A549 (cell line): ENCODE data around the gene RCSD1.
A peak's percentile ranks its signal among the peaks of the same experiment; 100 is the strongest.

ENCODE experiments used
- CEBPB ChIP-seq, 2 experiments: fragments of >200 bp in 1 of 2; sonication (Bioruptor Twin) in 1 of 2; formaldehyde crosslinking in 1 of 2; IDR thresholded peaks; 2 replicates each; pipeline ENCODE4 v1.6.1; 2012 to 2016
- EHMT2 ChIP-seq: fragments of 200-600 bp; sonication (generic); IDR thresholded peaks from 2 replicates; pipeline ENCODE4 v1.6.1; 2016; ENCODE audit warnings: antibody characterized with exemption, low read depth, mild to moderate bottlenecking, moderate library complexity
- MAFK ChIP-seq: fragments of 450-650 bp; IDR thresholded peaks from 2 replicates; pipeline ENCODE4 v1.6.1; 2014; ENCODE audit not compliant: partially characterized antibody
- POLR2A ChIP-seq: IDR thresholded peaks from 2 replicates; pipeline ENCODE4 v1.6.1; 2012; ENCODE audit warnings: mild to moderate bottlenecking, low read length
- RNF2 ChIP-seq: fragments of 200-600 bp; sonication (generic); IDR thresholded peaks from 2 replicates; pipeline ENCODE4 v1.6.1; 2016; ENCODE audit warnings: low read depth, mild to moderate bottlenecking, antibody characterized with exemption, moderate library complexity, borderline replicate concordance
- TF ChIP-seq, protein P1 (sequence below): fragments of >200 bp; sonication (Bioruptor Twin); formaldehyde crosslinking; IDR thresholded peaks from 3 replicates; pipeline ENCODE4 v1.5.1; 2016
- TF ChIP-seq, protein P2 (sequence below): fragments of 250-450 bp; sonication (Bioruptor Pico); IDR thresholded peaks from 2 replicates; pipeline ENCODE4 v1.5.0; 2021; ENCODE audit warnings: mild to moderate bottlenecking, moderate library complexity, borderline replicate concordance

DNA sequence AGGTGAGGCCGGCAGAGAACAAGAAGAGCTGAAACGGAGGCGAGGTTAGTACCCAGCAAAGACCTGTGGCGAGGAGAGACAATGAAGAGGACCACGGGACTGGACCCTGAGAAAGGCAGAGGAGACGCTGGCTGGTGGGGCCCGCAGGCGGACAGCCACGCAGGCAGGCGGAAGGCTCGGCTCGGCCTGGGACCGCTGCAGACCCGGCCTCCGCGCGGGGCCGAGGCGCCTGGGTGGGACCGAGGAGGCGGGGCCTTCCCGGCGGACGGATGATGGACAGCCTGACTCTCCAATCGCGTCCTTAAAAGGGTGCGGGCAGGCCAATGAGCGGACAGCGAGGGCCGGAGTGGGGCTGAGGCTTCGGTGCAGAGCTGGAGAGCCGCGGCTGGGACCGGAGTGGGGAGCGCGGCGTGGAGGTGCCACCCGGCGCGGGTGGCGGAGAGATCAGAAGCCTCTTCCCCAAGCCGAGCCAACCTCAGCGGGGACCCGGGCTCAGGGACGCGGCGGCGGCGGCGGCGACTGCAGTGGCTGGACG is 91.7 kb downstream of the RCSD1 start, which contains the start of gene MPZL1:
- TF ChIP-seq CEBPB (IDR thresholded peaks at IDR 0.05) (0 out of 4 replicates have a peak, but pooled peaks of 1 of the 2 experiments have one; percentile 0), EHMT2 (no peak), RNF2 (no peak), POLR2A (peak; percentile 79), MAFK (no peak)
- TF ChIP-seq, protein P1, sequence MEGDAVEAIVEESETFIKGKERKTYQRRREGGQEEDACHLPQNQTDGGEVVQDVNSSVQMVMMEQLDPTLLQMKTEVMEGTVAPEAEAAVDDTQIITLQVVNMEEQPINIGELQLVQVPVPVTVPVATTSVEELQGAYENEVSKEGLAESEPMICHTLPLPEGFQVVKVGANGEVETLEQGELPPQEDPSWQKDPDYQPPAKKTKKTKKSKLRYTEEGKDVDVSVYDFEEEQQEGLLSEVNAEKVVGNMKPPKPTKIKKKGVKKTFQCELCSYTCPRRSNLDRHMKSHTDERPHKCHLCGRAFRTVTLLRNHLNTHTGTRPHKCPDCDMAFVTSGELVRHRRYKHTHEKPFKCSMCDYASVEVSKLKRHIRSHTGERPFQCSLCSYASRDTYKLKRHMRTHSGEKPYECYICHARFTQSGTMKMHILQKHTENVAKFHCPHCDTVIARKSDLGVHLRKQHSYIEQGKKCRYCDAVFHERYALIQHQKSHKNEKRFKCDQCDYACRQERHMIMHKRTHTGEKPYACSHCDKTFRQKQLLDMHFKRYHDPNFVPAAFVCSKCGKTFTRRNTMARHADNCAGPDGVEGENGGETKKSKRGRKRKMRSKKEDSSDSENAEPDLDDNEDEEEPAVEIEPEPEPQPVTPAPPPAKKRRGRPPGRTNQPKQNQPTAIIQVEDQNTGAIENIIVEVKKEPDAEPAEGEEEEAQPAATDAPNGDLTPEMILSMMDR = no peak
- TF ChIP-seq, protein P2, sequence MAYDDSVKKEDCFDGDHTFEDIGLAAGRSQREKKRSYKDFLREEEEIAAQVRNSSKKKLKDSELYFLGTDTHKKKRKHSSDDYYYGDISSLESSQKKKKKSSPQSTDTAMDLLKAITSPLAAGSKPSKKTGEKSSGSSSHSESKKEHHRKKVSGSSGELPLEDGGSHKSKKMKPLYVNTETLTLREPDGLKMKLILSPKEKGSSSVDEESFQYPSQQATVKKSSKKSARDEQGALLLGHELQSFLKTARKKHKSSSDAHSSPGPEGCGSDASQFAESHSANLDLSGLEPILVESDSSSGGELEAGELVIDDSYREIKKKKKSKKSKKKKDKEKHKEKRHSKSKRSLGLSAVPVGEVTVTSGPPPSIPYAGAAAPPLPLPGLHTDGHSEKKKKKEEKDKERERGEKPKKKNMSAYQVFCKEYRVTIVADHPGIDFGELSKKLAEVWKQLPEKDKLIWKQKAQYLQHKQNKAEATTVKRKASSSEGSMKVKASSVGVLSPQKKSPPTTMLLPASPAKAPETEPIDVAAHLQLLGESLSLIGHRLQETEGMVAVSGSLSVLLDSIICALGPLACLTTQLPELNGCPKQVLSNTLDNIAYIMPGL = no peak
